Activated CD4-positive, alpha-beta T cell treated with anti-CD3 and anti-CD28 coated beads for 1 hour (primary cell): ENCODE measurements around the gene AGBL3.

Source experiments
- DNase-seq: peaks from one replicate; pipeline ENCODE4 v3.0.0-alpha.2; 2020

Gene AGBL3

GRCh38 chr7:135150072-135150782, 163.9 kb downstream of the AGBL3 start:
- DNase-seq = no peak

- no peak for DNase-seq
Measured at GRCh38 chr7:135151132-135151531, 164.8 kb downstream of the AGBL3 start.

GRCh38 chr7:135151533-135151932, 165.2 kb downstream of the AGBL3 start:
- no peak for DNase-seq

- no peak for DNase-seq
Measured at GRCh38 chr7:135152442-135152841, 166.1 kb downstream of the AGBL3 start.

GRCh38 chr7:135154734-135155133, 168.4 kb downstream of the AGBL3 start:
- DNase-seq = no peak

- no peak for DNase-seq
Measured at GRCh38 chr7:135156290-135156689, 170.0 kb downstream of the AGBL3 start.

- DNase-seq = no peak
Measured at GRCh38 chr7:135158141-135158655, 171.9 kb downstream of the AGBL3 start.

GRCh38 chr7:135158874-135159273, 172.6 kb downstream of the AGBL3 start:
- no peak for DNase-seq

- DNase-seq = no peak
Measured at GRCh38 chr7:135159359-135160085, 173.2 kb downstream of the AGBL3 start.

GRCh38 chr7:135160098-135160857, 174.0 kb downstream of the AGBL3 start:
- DNase-seq = no peak

- no peak for DNase-seq
Measured at GRCh38 chr7:135160858-135161653, 174.7 kb downstream of the AGBL3 start.

GRCh38 chr7:135161669-135162068, 175.4 kb downstream of the AGBL3 start:
- no peak for DNase-seq

GRCh38 chr7:135162382-135163001, 176.2 kb downstream of the AGBL3 start:
- no peak for DNase-seq

GRCh38 chr7:135164357-135165061, 178.2 kb downstream of the AGBL3 start:
- no peak for DNase-seq

- no peak for DNase-seq
Measured at GRCh38 chr7:135165862-135166261, 179.6 kb downstream of the AGBL3 start.

GRCh38 chr7:135166338-135166990, 180.2 kb downstream of the AGBL3 start:
- no peak for DNase-seq

GRCh38 chr7:135167365-135167917, 181.1 kb downstream of the AGBL3 start:
- no peak for DNase-seq

GRCh38 chr7:135168001-135168400, 181.7 kb downstream of the AGBL3 start:
- DNase-seq = no peak

- DNase-seq = no peak
Measured at GRCh38 chr7:135168489-135169140, 182.3 kb downstream of the AGBL3 start.
